Activated T-cell treated with anti-CD3 and anti-CD28 coated beads, Interleukin-2, amount 50 U/mL, for 72 hours (primary cell): Measurements from ENCODE around the gene HAUS1. TPM values are rescaled to one million over a fixed set of nuclear protein-coding genes. Genes with fewer than 3 reads are reported as not detected.

ENCODE experiments used
- ATAC-seq, 2 donors: fragments of 150-1000 bp; cut with Tn5 transposase; replicated peaks in 1 of 2; 2 replicates each; pipeline ENCODE4 v1.10.0; 2021; ENCODE audit warnings: moderate library complexity in 2 of 2, mild to moderate bottlenecking in 1 of 2
- DNase-seq, 2 donors: peaks; one replicate each; pipeline ENCODE4 v3.0.0; 2021 to 2022; ENCODE audit warnings: mixed read lengths in 1 of 2
- H3K27ac Mint-ChIP-seq: one replicate; pipeline ENCODE4 v1.8.0; 2022; ENCODE audit warnings: mild to moderate bottlenecking, moderate library complexity, mixed read lengths
- H3K27me3 Mint-ChIP-seq: one replicate; pipeline ENCODE4 v1.8.0; 2022; ENCODE audit warnings: low read depth, mixed read lengths
- H3K36me3 Mint-ChIP-seq, 2 donors: one replicate each; pipeline ENCODE4 v1.8.0; 2022; ENCODE audit warnings: mixed read lengths in 2 of 2, mild to moderate bottlenecking in 1 of 2; ENCODE audit not compliant: insufficient read depth in 2 of 2
- H3K4me1 Mint-ChIP-seq: one replicate; pipeline ENCODE4 v1.8.0; 2022; ENCODE audit warnings: low read depth, mixed read lengths
- H3K4me3 Mint-ChIP-seq, 2 donors: one replicate each; pipeline ENCODE4 v1.8.0; 2022; ENCODE audit warnings: mild to moderate bottlenecking in 2 of 2, mixed read lengths in 2 of 2, moderate library complexity in 2 of 2
- H3K9me3 Mint-ChIP-seq, 2 donors: one replicate each; pipeline ENCODE4 v1.8.0; 2022; ENCODE audit warnings: mixed read lengths in 2 of 2
- total RNA-seq, 2 donors: library from RNA; stranded (reverse); gene quantifications; one replicate each; pipeline ENCODE4 v1.2.3, GENCODE V29; 2022

HAUS1 gene, protein sequence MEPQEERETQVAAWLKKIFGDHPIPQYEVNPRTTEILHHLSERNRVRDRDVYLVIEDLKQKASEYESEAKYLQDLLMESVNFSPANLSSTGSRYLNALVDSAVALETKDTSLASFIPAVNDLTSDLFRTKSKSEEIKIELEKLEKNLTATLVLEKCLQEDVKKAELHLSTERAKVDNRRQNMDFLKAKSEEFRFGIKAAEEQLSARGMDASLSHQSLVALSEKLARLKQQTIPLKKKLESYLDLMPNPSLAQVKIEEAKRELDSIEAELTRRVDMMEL
- 10 to 100 TPM; 42.0 to 43.4 TPM for total RNA-seq

DNA sequence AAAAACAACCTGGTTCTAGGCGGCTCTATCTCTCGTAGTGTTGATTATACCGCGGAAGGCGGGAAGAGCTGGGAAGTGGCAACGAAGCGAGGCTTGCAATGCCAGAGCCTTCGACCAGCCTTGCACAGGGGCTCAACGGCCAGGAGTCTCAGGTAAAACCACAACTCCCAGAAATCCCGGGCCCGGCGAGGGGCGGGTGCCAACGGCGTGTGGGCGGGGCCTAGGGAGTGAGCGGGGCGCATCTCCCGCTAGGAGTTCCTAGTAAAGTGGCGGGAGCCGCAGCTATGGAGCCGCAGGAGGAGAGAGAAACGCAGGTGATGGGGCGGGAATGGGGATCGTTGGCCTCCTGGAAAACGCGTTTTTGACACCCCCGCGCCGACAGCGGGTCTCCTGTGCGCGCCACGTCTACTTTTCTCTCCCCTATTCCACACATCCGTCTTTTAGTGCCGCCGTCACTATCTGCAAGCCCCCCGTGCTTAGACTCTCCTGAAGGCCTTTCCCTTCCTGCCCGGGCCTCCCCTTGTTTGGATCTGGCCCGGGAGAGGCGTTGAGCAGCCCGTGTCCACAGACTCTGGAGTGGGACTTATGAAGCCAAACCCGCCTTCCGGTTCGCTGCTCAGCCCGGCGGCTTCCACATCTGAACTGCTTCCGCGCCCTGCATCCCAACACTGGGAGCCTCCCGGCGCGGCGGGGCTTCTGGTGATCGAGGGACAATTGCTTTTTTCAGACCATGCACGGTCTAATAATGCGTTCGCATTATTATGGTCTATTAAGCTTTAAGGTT is at the start of gene HAUS1:
Gene HAUS1, plus strand, starts transcription at position 258 of the 784 bp plus-strand sequence. Its CDS starts 27 bp downstream, at position 285.
- Mint-ChIP-seq H3K36me3 (peaks cover 2 to 9% of the 10 kb centered on the region in 2 donors), H3K4me1 (peaks cover 40% of the 10 kb centered on the region), H3K27me3 (no peaks in the 10 kb centered on the region), H3K27ac (peak within 1 kb of the TSS; percentile 98), H3K9me3 (no peaks in the 10 kb centered on the region), H3K4me3 (peak within 1 kb of the TSS; percentile 93 to 99)
- DNase-seq, result peak; percentile 77 to 89
- peak; percentile 89 to 93 for ATAC-seq

DNA sequence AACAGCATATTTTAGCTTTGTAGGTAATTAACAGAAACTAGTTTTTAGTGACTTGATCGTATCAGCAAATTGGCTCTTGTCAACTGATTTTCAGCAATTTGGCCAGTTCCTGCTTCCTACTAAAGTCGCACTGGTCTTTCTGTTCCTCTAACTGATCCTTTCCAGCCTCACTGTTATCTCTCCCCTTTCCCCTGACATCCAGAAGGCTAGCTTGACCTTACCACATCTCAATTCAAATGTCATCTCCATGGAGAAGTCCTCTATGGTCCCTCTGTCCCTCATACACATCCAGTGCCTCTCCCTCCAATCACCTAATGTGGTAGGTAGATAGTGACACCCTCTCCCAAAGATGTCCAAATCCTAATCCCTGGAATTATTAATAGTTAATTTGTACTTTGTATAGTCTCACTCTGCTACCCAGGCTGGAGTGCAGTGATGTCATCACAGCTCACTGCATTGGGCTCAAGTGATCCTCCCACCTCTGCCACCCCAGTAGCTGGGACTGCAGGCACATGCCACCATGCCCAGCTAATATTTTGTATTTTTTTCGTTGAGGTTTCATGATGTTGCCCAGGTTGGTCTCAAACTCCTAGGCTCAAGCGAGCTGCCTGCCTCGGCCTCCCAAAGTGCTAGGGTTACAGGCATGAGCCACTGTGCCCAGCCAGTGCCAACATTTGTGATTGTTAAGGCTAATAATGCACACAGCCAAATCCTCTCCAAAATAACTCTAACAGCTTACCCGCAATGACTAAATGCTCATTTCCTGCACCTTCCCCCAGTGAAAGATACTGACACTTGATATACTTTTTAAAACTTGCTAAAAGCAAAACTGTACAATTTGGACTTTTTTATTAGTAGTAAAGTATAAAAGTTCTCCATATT is 49.0 kb upstream of the HAUS1 start:
- Mint-ChIP-seq H3K27ac (peak overlapping the region; percentile 70), H3K9me3 (no peaks in the 10 kb centered on the region), H3K36me3 (no peaks in the 10 kb centered on the region), H3K4me1 (peaks cover 33% of the 10 kb centered on the region), H3K4me3 (peak overlapping the region; percentile 56 to 75), H3K27me3 (no peaks in the 10 kb centered on the region)
- no peak for DNase-seq
- peak; percentile 65 to 66 for ATAC-seq

DNA sequence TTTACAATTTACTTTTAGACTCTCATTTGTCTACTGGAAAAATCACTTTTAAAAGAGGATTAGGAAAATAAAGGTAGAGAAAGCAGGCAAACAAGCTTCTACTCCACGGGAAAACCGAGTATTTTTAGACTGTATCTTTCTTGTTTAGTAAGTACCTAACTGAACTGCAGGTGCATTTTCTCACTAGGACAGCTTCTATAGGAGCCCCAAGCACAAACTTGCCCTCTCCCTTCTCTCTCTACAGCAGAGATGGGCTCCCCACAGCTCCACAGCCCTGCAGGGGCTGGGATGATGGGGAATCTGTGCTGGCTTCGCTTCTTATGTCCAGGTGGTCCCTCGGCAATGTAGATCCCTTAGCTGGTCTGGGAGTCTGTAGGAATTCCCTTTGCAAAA is 48.4 kb upstream of the HAUS1 start:
- peaks cover 33% of the 10 kb centered on the region for H3K4me1 Mint-ChIP-seq
- H3K9me3 Mint-ChIP-seq, result no peaks in the 10 kb centered on the region
- no peaks in the 10 kb centered on the region for H3K27me3 Mint-ChIP-seq
- ATAC-seq (peak in 1 of 2 donors; percentile 41), DNase-seq (no peak)
- no peaks in the 10 kb centered on the region for H3K36me3 Mint-ChIP-seq
- peak overlapping the region; percentile 56 to 75 for H3K4me3 Mint-ChIP-seq
- H3K27ac Mint-ChIP-seq, result peak overlapping the region; percentile 70

DNA sequence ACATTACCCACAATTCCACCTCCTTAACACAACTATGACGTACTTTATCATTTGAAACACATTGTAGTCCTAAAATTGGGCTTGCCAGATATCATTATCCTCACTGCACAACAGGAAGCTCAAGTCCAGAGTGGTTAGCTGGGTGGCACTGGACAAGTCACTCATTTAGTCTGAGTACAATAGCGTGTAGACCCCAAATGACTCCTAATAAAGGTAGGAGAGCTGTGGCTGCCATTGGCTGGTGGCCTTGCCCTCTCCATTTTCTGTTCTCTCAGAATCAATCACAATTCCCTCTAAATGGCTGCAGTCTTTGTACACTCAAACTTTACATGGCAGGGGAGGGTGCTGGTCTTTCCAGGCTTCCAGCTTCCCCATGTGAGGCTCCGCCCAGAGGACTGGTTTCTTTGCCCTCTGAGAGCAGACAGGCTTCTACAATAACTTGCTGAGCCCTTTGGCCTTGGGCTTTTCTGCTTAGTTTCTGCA is 43.8 kb upstream of the HAUS1 start:
- Mint-ChIP-seq H3K4me1 (peaks cover 16% of the 10 kb centered on the region), H3K36me3 (no peaks in the 10 kb centered on the region), H3K4me3 (no peak overlapping the region), H3K27me3 (no peaks in the 10 kb centered on the region), H3K27ac (no peak overlapping the region), H3K9me3 (no peaks in the 10 kb centered on the region)
- DNase-seq, result no peak
- no peak for ATAC-seq

GRCh38 chr18:46061387-46061786 is 42.8 kb upstream of the HAUS1 start:
- ATAC-seq (no peak), DNase-seq (no peak)
- H3K4me3 Mint-ChIP-seq, result no peak overlapping the region
- no peaks in the 10 kb centered on the region for H3K27me3 Mint-ChIP-seq
- no peaks in the 10 kb centered on the region for H3K36me3 Mint-ChIP-seq
- H3K9me3 Mint-ChIP-seq, result no peaks in the 10 kb centered on the region
- peaks cover 6% of the 10 kb centered on the region for H3K4me1 Mint-ChIP-seq
- H3K27ac Mint-ChIP-seq, result no peak overlapping the region

DNA sequence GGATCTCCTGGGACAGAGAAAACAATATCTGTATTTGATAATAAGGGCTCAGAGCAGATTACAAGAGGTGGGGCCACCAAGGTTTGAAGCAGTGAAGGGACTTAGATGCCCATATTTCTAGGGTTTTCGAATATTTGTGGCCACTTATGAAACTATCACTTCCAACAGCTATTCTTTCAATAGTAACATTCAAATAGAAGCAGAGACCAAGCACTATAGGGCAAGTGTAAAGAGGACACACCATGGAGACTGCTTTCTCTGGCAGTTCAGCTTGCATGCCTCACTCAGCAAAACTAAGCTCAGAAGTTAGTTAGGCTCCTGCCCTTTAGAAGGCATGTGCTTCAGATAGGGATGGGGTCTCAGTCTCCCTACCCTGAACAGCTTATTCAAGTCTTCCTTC is 42.4 kb upstream of the HAUS1 start:
- Mint-ChIP-seq H3K4me1 (peaks cover 5% of the 10 kb centered on the region), H3K27ac (no peak overlapping the region), H3K27me3 (no peaks in the 10 kb centered on the region), H3K36me3 (no peaks in the 10 kb centered on the region), H3K4me3 (no peak overlapping the region), H3K9me3 (no peaks in the 10 kb centered on the region)
- ATAC-seq (no peak), DNase-seq (no peak)

DNA sequence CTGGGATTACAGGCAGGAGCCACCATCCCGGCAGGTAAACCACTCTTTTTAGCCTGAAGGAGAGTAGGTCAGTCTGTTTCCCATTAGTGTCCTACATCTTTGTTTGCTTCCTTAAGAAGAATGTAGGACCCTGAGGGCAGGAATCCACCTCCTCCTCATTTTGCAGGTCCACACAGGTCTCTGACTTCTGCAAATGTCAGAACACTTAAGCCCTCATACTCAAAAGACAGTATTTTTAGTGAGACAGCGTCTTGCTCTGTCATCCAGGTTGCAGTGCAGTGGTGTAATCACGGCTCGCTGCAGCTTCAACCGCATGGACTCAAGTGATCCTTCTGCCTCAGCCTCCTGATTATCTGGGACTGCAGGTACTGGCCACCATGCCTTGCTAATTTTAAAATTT is 41.4 kb upstream of the HAUS1 start:
- Mint-ChIP-seq H3K27ac (no peak overlapping the region), H3K4me3 (no peak overlapping the region), H3K27me3 (no peaks in the 10 kb centered on the region), H3K4me1 (peaks cover 9% of the 10 kb centered on the region), H3K36me3 (no peaks in the 10 kb centered on the region), H3K9me3 (no peaks in the 10 kb centered on the region)
- no peak for DNase-seq
- ATAC-seq, result no peak

GRCh38 chr18:46067438-46068007 is 36.7 kb upstream of the HAUS1 start:
- no peak overlapping the region for H3K4me3 Mint-ChIP-seq
- DNase-seq (no peak), ATAC-seq (no peak)
- no peak overlapping the region for H3K27ac Mint-ChIP-seq
- no peaks in the 10 kb centered on the region for H3K36me3 Mint-ChIP-seq
- no peaks in the 10 kb centered on the region for H3K9me3 Mint-ChIP-seq
- peaks cover 34% of the 10 kb centered on the region for H3K4me1 Mint-ChIP-seq
- H3K27me3 Mint-ChIP-seq, result no peaks in the 10 kb centered on the region

DNA sequence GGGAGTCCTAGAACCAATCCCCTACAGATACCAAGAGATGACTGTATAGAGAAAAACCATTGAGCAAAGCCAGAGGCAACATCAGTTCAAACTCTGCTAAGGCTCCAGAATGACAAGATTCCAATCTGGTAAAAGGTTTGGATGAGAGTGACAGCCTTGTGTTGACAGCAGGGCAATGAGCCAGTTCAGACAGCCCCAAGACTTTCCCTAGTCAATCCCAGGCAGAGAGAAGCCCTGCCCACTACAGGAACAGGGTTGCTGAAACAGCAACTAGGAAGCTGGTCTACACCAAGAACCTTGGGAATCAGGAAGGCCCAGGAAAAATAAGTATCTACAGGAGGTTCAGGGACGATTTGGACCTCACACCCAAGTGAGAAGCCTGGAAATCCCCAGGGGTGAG is 35.4 kb upstream of the HAUS1 start:
- Mint-ChIP-seq H3K36me3 (no peaks in the 10 kb centered on the region), H3K27me3 (no peaks in the 10 kb centered on the region), H3K4me1 (peaks cover 46% of the 10 kb centered on the region), H3K4me3 (peak overlapping the region; percentile 42 to 51), H3K27ac (peak overlapping the region; percentile 26), H3K9me3 (no peaks in the 10 kb centered on the region)
- DNase-seq (no peak), ATAC-seq (no peak)

GRCh38 chr18:46069524-46069923 is 34.7 kb upstream of the HAUS1 start:
- peak in 1 of 2 donors; percentile 23 for ATAC-seq
- H3K4me3 Mint-ChIP-seq, result peak overlapping the region; percentile 26 to 51
- no peaks in the 10 kb centered on the region for H3K36me3 Mint-ChIP-seq
- H3K9me3 Mint-ChIP-seq, result no peaks in the 10 kb centered on the region
- DNase-seq, result no peak
- no peaks in the 10 kb centered on the region for H3K27me3 Mint-ChIP-seq
- peaks cover 52% of the 10 kb centered on the region for H3K4me1 Mint-ChIP-seq
- peak overlapping the region; percentile 6 for H3K27ac Mint-ChIP-seq

- H3K4me1 Mint-ChIP-seq, result peaks cover 52% of the 10 kb centered on the region
- DNase-seq, result no peak
- H3K27ac Mint-ChIP-seq, result peak overlapping the region; percentile 6
- no peak for ATAC-seq
- no peaks in the 10 kb centered on the region for H3K27me3 Mint-ChIP-seq
- peak overlapping the region; percentile 75 to 84 for H3K4me3 Mint-ChIP-seq
- no peaks in the 10 kb centered on the region for H3K36me3 Mint-ChIP-seq
- H3K9me3 Mint-ChIP-seq, result no peaks in the 10 kb centered on the region
These were observed 34.0 kb upstream of the HAUS1 start for GRCh38 chr18:46070232-46070631.

- peak; percentile 26 to 30 for ATAC-seq
- Mint-ChIP-seq H3K9me3 (no peaks in the 10 kb centered on the region), H3K4me3 (peak overlapping the region; percentile 75 to 84), H3K36me3 (no peaks in the 10 kb centered on the region), H3K4me1 (peaks cover 52% of the 10 kb centered on the region), H3K27me3 (no peaks in the 10 kb centered on the region), H3K27ac (peak overlapping the region; percentile 42)
- DNase-seq, result peak; percentile 26 to 32
These were observed 33.2 kb upstream of the HAUS1 start for GRCh38 chr18:46070815-46071652.
